H9 (cell line): ENCODE data around the gene PROSER1. TPM values are rescaled to one million over a fixed set of nuclear protein-coding genes. Genes with fewer than 3 reads are reported as not detected.

Source experiments
- DNase-seq: peaks from one replicate; pipeline ENCODE4 v3.0.0-alpha.2; 2017
- H2AFZ ChIP-seq: one replicate; pipeline ENCODE4 v1.6.1; 2013; ENCODE audit warnings: mild to moderate bottlenecking, low read length, control low read depth, moderate library complexity
- H2AK5ac ChIP-seq: 2 replicates; pipeline ENCODE4 v1.6.1; 2013; ENCODE audit warnings: low read length, control low read depth, mixed read lengths; ENCODE audit not compliant: insufficient read length
- H2BK120ac ChIP-seq: one replicate; pipeline ENCODE4 v1.6.1; 2013; ENCODE audit warnings: low read depth, mild to moderate bottlenecking, low read length, control low read depth, inconsistent platforms; ENCODE audit not compliant: poor library complexity, severe bottlenecking
- H2BK12ac ChIP-seq: 2 replicates; pipeline ENCODE4 v1.6.1; 2013; ENCODE audit warnings: low read length, control low read depth, mixed read lengths, low read depth; ENCODE audit not compliant: insufficient read length
- H2BK15ac ChIP-seq: 2 replicates; pipeline ENCODE4 v1.6.1; 2013; ENCODE audit warnings: low read depth, low read length, control low read depth
- H2BK20ac ChIP-seq: one replicate; pipeline ENCODE4 v1.6.1; 2013; ENCODE audit warnings: low read depth, mild to moderate bottlenecking, low read length, control low read depth, inconsistent platforms; ENCODE audit not compliant: poor library complexity, severe bottlenecking
- H2BK5ac ChIP-seq: 2 replicates; pipeline ENCODE4 v1.6.1; 2013; ENCODE audit warnings: low read length, control low read depth, mixed read lengths; ENCODE audit not compliant: insufficient read length
- H3K14ac ChIP-seq: 2 replicates; pipeline ENCODE4 v1.6.1; 2013; ENCODE audit warnings: low read length, control low read depth; ENCODE audit not compliant: insufficient read depth
- H3K18ac ChIP-seq: 2 replicates; pipeline ENCODE4 v1.6.1; 2013; ENCODE audit warnings: low read depth, mild to moderate bottlenecking, mixed read lengths, low read length, control low read depth; ENCODE audit not compliant: insufficient read length
- H3K23ac ChIP-seq: 2 replicates; pipeline ENCODE4 v1.6.1; 2013; ENCODE audit warnings: low read length, control low read depth, mixed read lengths, low read depth; ENCODE audit not compliant: insufficient read length
- H3K23me2 ChIP-seq: 2 replicates; pipeline ENCODE4 v1.6.1; 2013; ENCODE audit warnings: low read depth, mild to moderate bottlenecking, mixed read lengths, low read length, control low read depth; ENCODE audit not compliant: insufficient read length, poor library complexity, severe bottlenecking
- H3K27ac ChIP-seq: 2 replicates; pipeline ENCODE4 v1.5.1; 2013; ENCODE audit warnings: low read length, control low read depth, mixed read lengths, low read depth; ENCODE audit not compliant: insufficient read length
- H3K27me3 ChIP-seq: 2 replicates; pipeline ENCODE4 v1.6.1; 2013; ENCODE audit warnings: low read length, control low read depth, inconsistent platforms; ENCODE audit not compliant: insufficient read depth
- H3K4ac ChIP-seq: 2 replicates; pipeline ENCODE4 v1.6.1; 2013; ENCODE audit warnings: low read depth, mild to moderate bottlenecking, control low read depth, inconsistent platforms, low read length, moderate library complexity
- H3K4me1 ChIP-seq: 2 replicates; pipeline ENCODE4 v1.6.1; 2013; ENCODE audit warnings: low read length, control low read depth, inconsistent platforms; ENCODE audit not compliant: insufficient read depth
- H3K4me2 ChIP-seq: 2 replicates; pipeline ENCODE4 v1.6.1; 2013; ENCODE audit warnings: low read length, control low read depth, mixed read lengths; ENCODE audit not compliant: insufficient read length, insufficient read depth
- H3K56ac ChIP-seq: 2 replicates; pipeline ENCODE4 v1.6.1; 2013; ENCODE audit warnings: low read depth, mild to moderate bottlenecking, mixed read lengths, low read length, control low read depth; ENCODE audit not compliant: insufficient read length
- H3K79me1 ChIP-seq: 2 replicates; pipeline ENCODE4 v1.6.1; 2013; ENCODE audit warnings: low read depth, mild to moderate bottlenecking, moderate library complexity, low read length, control low read depth, inconsistent platforms; ENCODE audit not compliant: insufficient read depth, poor library complexity, severe bottlenecking
- H3K79me2 ChIP-seq: 2 replicates; pipeline ENCODE4 v1.6.1; 2013; ENCODE audit warnings: low read length, control low read depth, inconsistent platforms; ENCODE audit not compliant: insufficient read depth
- H3K9ac ChIP-seq: 2 replicates; pipeline ENCODE4 v1.6.1; 2013; ENCODE audit warnings: low read length, control low read depth, mixed read lengths; ENCODE audit not compliant: insufficient read length; ENCODE audit errors: extremely low read depth
- H3K9me3 ChIP-seq: one replicate; pipeline ENCODE4 v1.6.1; 2013; ENCODE audit warnings: low read depth, low read length, inconsistent platforms; ENCODE audit not compliant: control insufficient read depth
- H3T11ph ChIP-seq: one replicate; pipeline ENCODE4 v1.6.1; 2013; ENCODE audit warnings: mild to moderate bottlenecking, low read length, control low read depth, inconsistent platforms
- H4K20me1 ChIP-seq: one replicate; pipeline ENCODE4 v1.6.1; 2013; ENCODE audit not compliant: control insufficient read depth, insufficient read length, insufficient read depth
- H4K5ac ChIP-seq: 2 replicates; pipeline ENCODE4 v1.6.1; 2013; ENCODE audit warnings: low read depth, mild to moderate bottlenecking, mixed read lengths, low read length, control low read depth; ENCODE audit not compliant: insufficient read length
- H4K8ac ChIP-seq: replicated peaks from 2 replicates; pipeline ENCODE4 v1.6.1; 2013; ENCODE audit warnings: low read length, control low read depth, mixed read lengths, low read depth; ENCODE audit not compliant: insufficient read length
- H4K91ac ChIP-seq: 2 replicates; pipeline ENCODE4 v1.6.1; 2013; ENCODE audit warnings: low read depth, mild to moderate bottlenecking, moderate library complexity, mixed read lengths, low read length, control low read depth; ENCODE audit not compliant: insufficient read length
- H3K27ac Mint-ChIP-seq, 3 experiments: 2 replicates in 2 of 3; 3 replicates in 1 of 3; pipeline ENCODE4 v1.8.0; 2020 to 2021; ENCODE audit warnings: mixed read lengths in 3 of 3, mild to moderate bottlenecking in 1 of 3, moderate library complexity in 1 of 3
- H3K27me3 Mint-ChIP-seq: 2 replicates; pipeline ENCODE4 v1.8.0; 2021; ENCODE audit warnings: low read depth, mild to moderate bottlenecking, moderate library complexity, mixed read lengths
- H3K36me3 Mint-ChIP-seq, 3 experiments: 2 replicates in 2 of 3; 3 replicates in 1 of 3; pipeline ENCODE4 v1.8.0; 2020 to 2021; ENCODE audit warnings: low read depth in 3 of 3, mixed read lengths in 3 of 3; ENCODE audit not compliant: insufficient read depth in 1 of 3
- H3K4me1 Mint-ChIP-seq, 2 experiments: 2 replicates each; pipeline ENCODE4 v1.8.0; 2020; ENCODE audit warnings: mixed read lengths in 2 of 2
- H3K4me3 Mint-ChIP-seq, 2 experiments: 2 replicates in 1 of 2; 3 replicates in 1 of 2; pipeline ENCODE4 v1.8.0; 2020 to 2021; ENCODE audit warnings: mild to moderate bottlenecking in 2 of 2, mixed read lengths in 2 of 2, moderate library complexity in 1 of 2
- H3K9me3 Mint-ChIP-seq, 2 experiments: 2 replicates in 1 of 2; 3 replicates in 1 of 2; pipeline ENCODE4 v1.8.0; 2020; ENCODE audit warnings: mild to moderate bottlenecking in 2 of 2, mixed read lengths in 2 of 2, moderate library complexity in 1 of 2
- CTCF ChIP-seq: fragments of 200-600 bp; sonication (generic); conservative IDR thresholded peaks from 3 replicates; pipeline ENCODE4 v1.8.0; 2021; ENCODE audit warnings: antibody characterized with exemption, mild to moderate bottlenecking
- WGBS: extraction: QIAGEN DNeasy Blood & Tissue Kit; methylation state at CpG from one replicate; pipeline ENCODE4 v1.1.7; 2013; ENCODE audit warnings: missing lambda C conversion rate, low lambda C conversion rate, mixed read lengths; ENCODE audit not compliant: insufficient read length; ENCODE audit errors: extremely low coverage; 5-methylcytosine and 5-hydroxymethylcytosine counted together
- total RNA-seq: library from RNA; stranded (reverse); gene quantifications from 2 replicates; pipeline ENCODE4 v1.2.1, GENCODE V29; 2021

The PROSER1 gene
- total RNA-seq, 1 experiment from 2014 or later: 84.6 TPM

GRCh38 chr13:39035799-39036198 lies 2.1 kb downstream of the PROSER1 start:
- no peak overlapping the region for H2AK5ac ChIP-seq
- H3K23me2 ChIP-seq: peaks cover 9% of the 10 kb centered on the region
- H3T11ph ChIP-seq: no peak overlapping the region
- H3K9ac ChIP-seq: peak overlapping the region; percentile 53
- H4K91ac ChIP-seq: no peak overlapping the region
- no peak overlapping the region for H3K27ac ChIP-seq
- WGBS: no CpG with 5 or more reads among the region's 2 CpGs
- no peaks in the 10 kb centered on the region for H4K20me1 ChIP-seq
- H3K4me1 ChIP-seq: no peaks in the 10 kb centered on the region
- H2BK12ac ChIP-seq: no peak overlapping the region
- no peak overlapping the region for H2AFZ ChIP-seq
- Mint-ChIP-seq H3K4me1 (peaks cover 34 to 39% of the 10 kb centered on the region in 2 experiments), H3K36me3 (peaks cover 4 to 15% (median 11%) of the 10 kb centered on the region in 3 experiments; a peak in 6 of 7 replicates), H3K27me3 (no peaks in the 10 kb centered on the region), H3K4me3 (peak overlapping the region; percentile 90 to 93), H3K27ac (peak overlapping the region in 1 of 3 experiments; percentile 61; a peak in 1 of 7 replicates), H3K9me3 (no peaks in the 10 kb centered on the region)
- H2BK120ac ChIP-seq: no peak overlapping the region
- H2BK5ac ChIP-seq: no peak overlapping the region
- DNase-seq: no peak
- no peak for TF ChIP-seq CTCF
- H3K79me1 ChIP-seq: peaks cover 3% of the 10 kb centered on the region
- no peaks in the 10 kb centered on the region for H3K9me3 ChIP-seq
- H3K4ac ChIP-seq: no peak overlapping the region
- no peak overlapping the region for H3K14ac ChIP-seq
- peaks cover 41% of the 10 kb centered on the region for H3K79me2 ChIP-seq
- H3K23ac ChIP-seq: no peak overlapping the region
- no peak overlapping the region for H4K8ac ChIP-seq
- H2BK15ac ChIP-seq: no peak overlapping the region
- H3K18ac ChIP-seq: no peak overlapping the region
- no peak overlapping the region for H3K56ac ChIP-seq
- no peak overlapping the region for H2BK20ac ChIP-seq
- H3K4me2 ChIP-seq: peak overlapping the region; percentile 95
- no peak overlapping the region for H4K5ac ChIP-seq
- no peaks in the 10 kb centered on the region for H3K27me3 ChIP-seq
